ENCODE measurements around the gene ITPR1. TPM values are rescaled to one million over a fixed set of nuclear protein-coding genes. Genes with fewer than 3 reads are reported as not detected.

The ITPR1 gene
- total RNA-seq, 2 experiments from 2014 or later: 58.4 to 59.5 TPM

GRCh38 chr3:4823986-4824925, 331.1 kb downstream of the ITPR1 start:
- H3K4me3 Mint-ChIP-seq: peak overlapping the region; percentile 76
- H3K9me3 Mint-ChIP-seq: peaks cover 8% of the 10 kb centered on the region
- DNase-seq: no peak
- H3K27ac Mint-ChIP-seq: peak overlapping the region; percentile 100
- H3K27me3 Mint-ChIP-seq: no peaks in the 10 kb centered on the region
- H3K4me1 Mint-ChIP-seq: peaks cover 97% of the 10 kb centered on the region
- peaks cover 91% of the 10 kb centered on the region for H3K36me3 Mint-ChIP-seq

GRCh38 chr3:4824926-4825325, 331.8 kb downstream of the ITPR1 start:
- peaks cover 94% of the 10 kb centered on the region for H3K4me1 Mint-ChIP-seq
- peaks cover 87% of the 10 kb centered on the region for H3K36me3 Mint-ChIP-seq
- DNase-seq: no peak
- peak overlapping the region; percentile 100 for H3K27ac Mint-ChIP-seq
- no peaks in the 10 kb centered on the region for H3K27me3 Mint-ChIP-seq
- H3K4me3 Mint-ChIP-seq: peak overlapping the region; percentile 76
- H3K9me3 Mint-ChIP-seq: peaks cover 8% of the 10 kb centered on the region

GRCh38 chr3:4825436-4826236, 332.5 kb downstream of the ITPR1 start:
- peak overlapping the region; percentile 100 for H3K27ac Mint-ChIP-seq
- H3K27me3 Mint-ChIP-seq: no peaks in the 10 kb centered on the region
- DNase-seq: no peak
- peaks cover 8% of the 10 kb centered on the region for H3K9me3 Mint-ChIP-seq
- peaks cover 84% of the 10 kb centered on the region for H3K36me3 Mint-ChIP-seq
- H3K4me3 Mint-ChIP-seq: peak overlapping the region; percentile 76
- peaks cover 91% of the 10 kb centered on the region for H3K4me1 Mint-ChIP-seq

- H3K4me1 Mint-ChIP-seq: peaks cover 89% of the 10 kb centered on the region
- H3K27ac Mint-ChIP-seq: peak overlapping the region; percentile 100
- H3K4me3 Mint-ChIP-seq: peak overlapping the region; percentile 76
- no peaks in the 10 kb centered on the region for H3K27me3 Mint-ChIP-seq
- peaks cover 10% of the 10 kb centered on the region for H3K9me3 Mint-ChIP-seq
- peaks cover 81% of the 10 kb centered on the region for H3K36me3 Mint-ChIP-seq
- no peak for DNase-seq
Observed at GRCh38 chr3:4826237-4827100, 333.3 kb downstream of the ITPR1 start.

GRCh38 chr3:4827767-4828166, 334.6 kb downstream of the ITPR1 start:
- H3K9me3 Mint-ChIP-seq: peaks cover 10% of the 10 kb centered on the region
- peaks cover 87% of the 10 kb centered on the region for H3K4me1 Mint-ChIP-seq
- peaks cover 79% of the 10 kb centered on the region for H3K36me3 Mint-ChIP-seq
- H3K27me3 Mint-ChIP-seq: no peaks in the 10 kb centered on the region
- peak overlapping the region; percentile 16 for H3K4me3 Mint-ChIP-seq
- no peak for DNase-seq
- peak overlapping the region; percentile 100 for H3K27ac Mint-ChIP-seq

GRCh38 chr3:4828279-4829030, 335.3 kb downstream of the ITPR1 start:
- H3K4me3 Mint-ChIP-seq: peak overlapping the region; percentile 16
- H3K27ac Mint-ChIP-seq: peak overlapping the region; percentile 100
- no peaks in the 10 kb centered on the region for H3K27me3 Mint-ChIP-seq
- DNase-seq: no peak
- peaks cover 7% of the 10 kb centered on the region for H3K9me3 Mint-ChIP-seq
- peaks cover 87% of the 10 kb centered on the region for H3K4me1 Mint-ChIP-seq
- H3K36me3 Mint-ChIP-seq: peaks cover 79% of the 10 kb centered on the region

GRCh38 chr3:4829031-4829394, 335.9 kb downstream of the ITPR1 start:
- Mint-ChIP-seq H3K4me3 (peak overlapping the region; percentile 70), H3K27me3 (no peaks in the 10 kb centered on the region), H3K4me1 (peaks cover 88% of the 10 kb centered on the region), H3K27ac (peak overlapping the region; percentile 100), H3K9me3 (peaks cover 3% of the 10 kb centered on the region), H3K36me3 (peaks cover 79% of the 10 kb centered on the region)
- DNase-seq: no peak

GRCh38 chr3:4830586-4830914, 337.4 kb downstream of the ITPR1 start:
- Mint-ChIP-seq H3K27me3 (no peaks in the 10 kb centered on the region), H3K36me3 (peaks cover 72% of the 10 kb centered on the region), H3K9me3 (peaks cover 2% of the 10 kb centered on the region), H3K4me1 (peaks cover 89% of the 10 kb centered on the region), H3K27ac (peak overlapping the region; percentile 100), H3K4me3 (peak overlapping the region; percentile 89)
- DNase-seq: no peak

- Mint-ChIP-seq H3K27me3 (no peaks in the 10 kb centered on the region), H3K36me3 (peaks cover 72% of the 10 kb centered on the region), H3K4me1 (peaks cover 89% of the 10 kb centered on the region), H3K4me3 (peak overlapping the region; percentile 89), H3K9me3 (peaks cover 2% of the 10 kb centered on the region), H3K27ac (peak overlapping the region; percentile 100)
- DNase-seq: peak; percentile 46
Observed at GRCh38 chr3:4831580-4831950, 338.4 kb downstream of the ITPR1 start.

- H3K4me3 Mint-ChIP-seq: peak overlapping the region; percentile 81
Observed at GRCh38 chr3:4833471-4833870, 340.3 kb downstream of the ITPR1 start.

GRCh38 chr3:4834403-4834866, 341.3 kb downstream of the ITPR1 start:
- peaks cover 84% of the 10 kb centered on the region for H3K4me1 Mint-ChIP-seq
- H3K4me3 Mint-ChIP-seq: peak overlapping the region; percentile 81
- peaks cover 71% of the 10 kb centered on the region for H3K36me3 Mint-ChIP-seq
- peak overlapping the region; percentile 100 for H3K27ac Mint-ChIP-seq
- peaks cover 2% of the 10 kb centered on the region for H3K9me3 Mint-ChIP-seq
- H3K27me3 Mint-ChIP-seq: no peaks in the 10 kb centered on the region
- DNase-seq: peak; percentile 83

More at GRCh38 chr3:4833471-4833870, 340.3 kb downstream of the ITPR1 start:
- peaks cover 72% of the 10 kb centered on the region for H3K36me3 Mint-ChIP-seq
- H3K9me3 Mint-ChIP-seq: peaks cover 2% of the 10 kb centered on the region
- peak overlapping the region; percentile 100 for H3K27ac Mint-ChIP-seq
- peaks cover 86% of the 10 kb centered on the region for H3K4me1 Mint-ChIP-seq
- no peaks in the 10 kb centered on the region for H3K27me3 Mint-ChIP-seq
- no peak for DNase-seq

- Mint-ChIP-seq H3K9me3 (peaks cover 1% of the 10 kb centered on the region), H3K27ac (peak overlapping the region; percentile 100), H3K4me3 (peak overlapping the region; percentile 55), H3K27me3 (no peaks in the 10 kb centered on the region), H3K4me1 (peaks cover 88% of the 10 kb centered on the region), H3K36me3 (peaks cover 72% of the 10 kb centered on the region)
- DNase-seq: peak; percentile 45
Observed at GRCh38 chr3:4835616-4836043, 342.5 kb downstream of the ITPR1 start.

GRCh38 chr3:4836516-4836915, 343.4 kb downstream of the ITPR1 start:
- Mint-ChIP-seq H3K4me1 (peaks cover 89% of the 10 kb centered on the region), H3K27me3 (no peaks in the 10 kb centered on the region), H3K27ac (peak overlapping the region; percentile 100), H3K4me3 (no peak overlapping the region), H3K9me3 (no peaks in the 10 kb centered on the region), H3K36me3 (peaks cover 76% of the 10 kb centered on the region)
- no peak for DNase-seq
